Dendritic cell treated with granulocyte-macrophage colony-stimulating factor and Interleukin-4, amounts not matched to agents 40 ng/mL and 50 ng/mL, for 4 days (primary cell): ENCODE measurements around the gene SPNS1.
"Not testable (repeated sequence)": the region's sequence is repeated elsewhere in the genome, so short reads cannot be mapped to it uniquely, and the experiment has no call there.

Source experiments
- H3K27ac Mint-ChIP-seq: one replicate; pipeline ENCODE4 v1.8.0; 2022; ENCODE audit warnings: mild to moderate bottlenecking, mixed read lengths
- H3K27me3 Mint-ChIP-seq: one replicate; pipeline ENCODE4 v1.8.0; 2022; ENCODE audit warnings: mild to moderate bottlenecking, mixed read lengths
- H3K36me3 Mint-ChIP-seq: one replicate; pipeline ENCODE4 v1.8.0; 2022; ENCODE audit warnings: low read depth, mixed read lengths
- H3K4me1 Mint-ChIP-seq: one replicate; pipeline ENCODE4 v1.8.0; 2022; ENCODE audit warnings: low read depth, mixed read lengths
- H3K4me3 Mint-ChIP-seq: one replicate; pipeline ENCODE4 v1.8.0; 2022; ENCODE audit warnings: mild to moderate bottlenecking, moderate library complexity, mixed read lengths
- H3K9me3 Mint-ChIP-seq: one replicate; pipeline ENCODE4 v1.8.0; 2022; ENCODE audit warnings: mixed read lengths
- intact Hi-C: fragments of 100-400 bp; cut with micrococcal nuclease; formaldehyde crosslinking; loops from one replicate; pipeline ENCODE4 v1.15.0; 2022

Gene SPNS1, protein sequence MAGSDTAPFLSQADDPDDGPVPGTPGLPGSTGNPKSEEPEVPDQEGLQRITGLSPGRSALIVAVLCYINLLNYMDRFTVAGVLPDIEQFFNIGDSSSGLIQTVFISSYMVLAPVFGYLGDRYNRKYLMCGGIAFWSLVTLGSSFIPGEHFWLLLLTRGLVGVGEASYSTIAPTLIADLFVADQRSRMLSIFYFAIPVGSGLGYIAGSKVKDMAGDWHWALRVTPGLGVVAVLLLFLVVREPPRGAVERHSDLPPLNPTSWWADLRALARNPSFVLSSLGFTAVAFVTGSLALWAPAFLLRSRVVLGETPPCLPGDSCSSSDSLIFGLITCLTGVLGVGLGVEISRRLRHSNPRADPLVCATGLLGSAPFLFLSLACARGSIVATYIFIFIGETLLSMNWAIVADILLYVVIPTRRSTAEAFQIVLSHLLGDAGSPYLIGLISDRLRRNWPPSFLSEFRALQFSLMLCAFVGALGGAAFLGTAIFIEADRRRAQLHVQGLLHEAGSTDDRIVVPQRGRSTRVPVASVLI

DNA sequence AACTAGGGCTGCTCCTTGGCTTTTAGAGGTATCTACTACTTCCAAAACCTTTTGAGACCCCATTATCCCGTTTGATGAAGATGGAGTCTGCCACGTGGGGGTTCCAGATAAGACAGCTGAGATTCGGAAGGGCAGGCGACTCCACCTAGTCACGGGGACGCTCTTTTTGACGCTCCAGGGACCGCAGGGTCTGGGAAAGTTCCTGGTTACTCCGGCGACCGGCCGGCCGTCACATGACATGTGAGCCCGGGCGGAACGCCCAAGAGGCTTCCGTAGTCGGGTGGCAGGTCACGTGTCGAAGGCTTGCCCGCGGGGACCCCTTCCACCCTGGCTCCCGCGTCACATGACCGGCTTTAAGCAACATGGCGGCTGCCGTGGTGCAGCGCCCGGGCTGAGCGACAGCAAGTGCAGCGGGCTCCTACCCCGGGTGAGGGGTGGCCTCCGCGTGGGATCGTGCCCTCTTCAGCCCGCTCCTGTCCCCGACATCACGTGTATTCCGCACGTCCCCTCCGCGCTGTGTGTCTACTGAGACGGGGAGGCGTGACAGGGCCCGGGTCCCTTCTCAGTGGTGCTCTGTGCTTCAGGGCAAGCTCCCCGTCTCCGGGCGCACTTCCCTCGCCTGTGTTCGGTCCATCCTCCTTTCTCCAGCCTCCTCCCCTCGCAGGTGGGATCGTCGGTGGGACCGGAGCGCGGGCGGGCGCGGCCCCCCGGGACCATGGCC, at the start of gene SPNS1:
TSS of gene SPNS1 (plus strand) at position 342 of the 721 bp plus-strand sequence. CDS start at position 716, 374 bp downstream.
- intact Hi-C loops, result loop anchor here (1.0 kb wide), 1 partner anchor 24 kb away; the partner anchor contains the start of gene NFATC2IP
- H3K36me3 Mint-ChIP-seq, result peaks cover 46% of the 10 kb centered on the region

DNA sequence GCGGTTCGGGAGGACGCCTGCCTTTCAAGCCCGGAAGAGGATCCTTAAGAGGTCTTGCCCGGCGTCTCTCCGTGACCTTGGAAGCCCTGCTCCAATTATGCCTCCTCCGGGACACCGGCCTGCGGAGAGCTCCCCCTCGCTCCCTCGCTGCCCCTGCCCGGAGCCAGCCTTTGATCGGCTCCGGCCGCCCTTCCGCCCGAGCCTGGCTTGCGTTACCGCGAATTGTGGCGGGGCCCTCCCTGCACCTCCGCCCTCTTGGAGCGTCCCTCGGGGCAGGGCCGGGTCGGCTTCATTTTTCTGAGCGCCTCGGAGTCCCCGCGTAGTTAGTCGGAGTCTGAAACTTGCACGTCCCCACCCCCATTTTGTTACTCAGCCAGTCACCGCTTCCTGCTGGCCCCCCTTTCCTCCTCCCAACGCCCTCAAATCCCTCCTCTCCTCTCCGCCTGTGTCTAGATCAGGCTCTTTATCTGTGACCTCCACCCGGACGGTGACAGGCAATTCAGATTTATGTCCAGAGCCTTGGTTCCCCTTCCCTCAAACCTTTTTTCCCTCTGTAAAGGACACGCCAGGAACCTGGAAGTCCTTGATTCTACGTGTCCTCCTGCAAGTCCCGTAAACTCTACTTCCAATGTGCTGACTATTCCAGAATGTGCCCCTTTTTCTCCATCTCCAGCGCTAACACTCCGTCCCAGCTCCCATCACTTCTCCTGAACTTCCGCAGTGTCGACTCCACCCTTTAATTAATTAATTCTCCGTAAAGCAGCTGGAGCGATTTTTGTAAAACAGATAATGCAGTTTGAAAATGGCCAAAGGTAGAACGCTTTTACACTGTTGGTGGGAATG, 49.0 kb upstream of the SPNS1 start:
- peak overlapping the region; percentile 96 for H3K27ac Mint-ChIP-seq
- H3K36me3 Mint-ChIP-seq, result peaks cover 31% of the 10 kb centered on the region
- intact Hi-C loops, result loop anchor here (10.0 kb wide), 1 partner anchor 61 kb away; the partner anchor contains the start of gene SH2B1
- H3K4me1 Mint-ChIP-seq, result peaks cover 39% of the 10 kb centered on the region
- no peaks in the 10 kb centered on the region for H3K27me3 Mint-ChIP-seq
- peak overlapping the region; percentile 89 for H3K4me3 Mint-ChIP-seq
- H3K9me3 Mint-ChIP-seq, result no peaks in the 10 kb centered on the region

More for the DNA sequence above, at the start of gene SPNS1:
- Mint-ChIP-seq H3K9me3 (no peaks in the 10 kb centered on the region), H3K4me3 (peak within 1 kb of the TSS; percentile 88), H3K27ac (peak within 1 kb of the TSS; percentile 94), H3K4me1 (peaks cover 40% of the 10 kb centered on the region), H3K27me3 (no peaks in the 10 kb centered on the region)

DNA sequence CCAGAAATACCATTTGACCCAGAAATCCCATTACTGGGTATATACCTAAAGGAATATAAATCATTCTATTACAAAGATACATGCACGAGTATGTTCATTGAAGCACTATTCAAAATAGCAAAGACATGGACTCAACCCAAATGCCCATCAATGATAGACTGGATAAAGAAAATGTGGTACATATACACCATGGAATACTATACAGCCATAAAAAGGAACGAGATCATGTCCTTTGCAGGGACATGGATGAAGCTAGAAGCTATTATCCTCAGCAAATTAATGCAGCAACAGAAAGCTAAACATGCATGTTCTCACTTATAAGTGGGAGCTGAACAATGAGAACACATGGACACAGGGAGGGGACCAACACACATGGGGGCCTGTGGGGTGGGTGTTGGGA, 48.3 kb upstream of the SPNS1 start:
- H3K27me3 Mint-ChIP-seq, H3K9me3 Mint-ChIP-seq: not testable (repeated sequence)
- Mint-ChIP-seq H3K4me3 (peak overlapping the region; percentile 89), H3K27ac (peak overlapping the region; percentile 96), H3K4me1 (peaks cover 40% of the 10 kb centered on the region), H3K36me3 (peaks cover 24% of the 10 kb centered on the region)
- intact Hi-C loops, result loop anchor here (10.0 kb wide), 1 partner anchor 61 kb away; the partner anchor contains the start of gene SH2B1

DNA sequence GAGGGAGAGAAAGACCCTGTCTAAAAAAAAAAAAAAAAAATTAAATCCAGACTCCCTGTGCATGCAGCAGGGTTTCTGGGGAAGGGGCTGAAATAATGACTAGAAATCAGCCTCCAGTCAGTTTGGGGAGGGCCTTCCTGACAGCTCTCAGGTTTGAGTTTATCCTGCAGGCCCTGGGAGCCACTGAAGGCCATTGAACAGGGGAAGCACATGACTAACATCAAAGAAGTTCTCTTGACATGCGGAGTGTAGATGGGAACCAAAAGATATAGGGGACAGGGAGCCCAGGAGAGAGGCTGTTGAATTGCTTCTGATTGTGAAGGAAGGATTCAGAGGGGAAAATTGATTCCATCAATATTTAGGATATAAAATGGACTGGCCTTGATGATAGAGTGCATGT, 46.8 kb upstream of the SPNS1 start:
- peaks cover 13% of the 10 kb centered on the region for H3K36me3 Mint-ChIP-seq
- no peak overlapping the region for H3K4me3 Mint-ChIP-seq
- no peak overlapping the region for H3K27ac Mint-ChIP-seq
- H3K27me3 Mint-ChIP-seq, result no peaks in the 10 kb centered on the region
- H3K4me1 Mint-ChIP-seq, result peaks cover 37% of the 10 kb centered on the region
- intact Hi-C loops, result loop anchor here (10.0 kb wide), 1 partner anchor 63 kb away; the partner anchor contains the start of gene SH2B1
- H3K9me3 Mint-ChIP-seq, result no peaks in the 10 kb centered on the region

DNA sequence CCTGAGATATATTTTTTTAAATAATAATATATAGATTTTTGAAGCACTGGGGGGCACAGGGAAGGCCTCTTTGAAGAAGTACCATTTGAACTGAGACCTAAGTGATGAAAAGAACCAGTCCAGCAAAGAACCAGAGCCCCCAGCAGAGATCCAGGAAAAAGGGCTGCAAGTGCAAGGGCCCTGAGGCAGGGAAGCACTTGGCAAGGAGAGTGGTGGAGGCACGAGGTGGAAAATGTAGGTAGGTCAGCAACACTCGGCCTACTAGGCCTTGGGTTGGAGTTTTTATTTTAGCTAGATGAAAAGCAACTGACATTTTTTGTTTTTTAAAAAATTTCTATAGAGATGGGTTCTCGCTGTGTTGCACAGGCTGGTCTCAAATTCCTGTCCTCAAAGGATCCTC, 44.4 kb upstream of the SPNS1 start:
- Mint-ChIP-seq H3K27me3 (no peaks in the 10 kb centered on the region), H3K9me3 (no peaks in the 10 kb centered on the region), H3K36me3 (peaks cover 9% of the 10 kb centered on the region), H3K27ac (peak overlapping the region; percentile 71), H3K4me3 (no peak overlapping the region), H3K4me1 (peaks cover 21% of the 10 kb centered on the region)
- intact Hi-C loops, result no loop called here

DNA sequence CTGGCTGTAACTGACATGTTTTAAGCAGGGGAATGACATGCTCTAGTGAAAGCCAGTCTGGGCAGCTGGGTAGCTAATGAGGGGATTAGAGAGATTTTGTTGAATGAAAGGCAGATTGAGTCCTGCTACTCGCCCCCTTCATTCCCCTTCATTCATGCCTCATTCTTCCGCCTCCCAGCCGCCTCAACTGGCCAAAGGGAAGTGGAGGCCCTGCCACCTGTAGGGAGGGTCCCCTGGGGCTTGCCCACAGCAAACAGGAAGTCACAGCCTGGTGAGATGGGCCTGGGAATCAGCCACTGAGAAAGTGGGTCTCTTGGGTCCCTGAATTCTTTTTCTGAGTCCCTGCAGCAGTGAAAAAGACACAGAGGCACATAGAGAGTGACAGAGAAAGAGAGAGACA, 43.9 kb upstream of the SPNS1 start:
- intact Hi-C loops, result no loop called here
- Mint-ChIP-seq H3K27ac (peak overlapping the region; percentile 71), H3K4me3 (no peak overlapping the region), H3K4me1 (peaks cover 24% of the 10 kb centered on the region), H3K36me3 (peaks cover 5% of the 10 kb centered on the region), H3K27me3 (no peaks in the 10 kb centered on the region), H3K9me3 (no peaks in the 10 kb centered on the region)

DNA sequence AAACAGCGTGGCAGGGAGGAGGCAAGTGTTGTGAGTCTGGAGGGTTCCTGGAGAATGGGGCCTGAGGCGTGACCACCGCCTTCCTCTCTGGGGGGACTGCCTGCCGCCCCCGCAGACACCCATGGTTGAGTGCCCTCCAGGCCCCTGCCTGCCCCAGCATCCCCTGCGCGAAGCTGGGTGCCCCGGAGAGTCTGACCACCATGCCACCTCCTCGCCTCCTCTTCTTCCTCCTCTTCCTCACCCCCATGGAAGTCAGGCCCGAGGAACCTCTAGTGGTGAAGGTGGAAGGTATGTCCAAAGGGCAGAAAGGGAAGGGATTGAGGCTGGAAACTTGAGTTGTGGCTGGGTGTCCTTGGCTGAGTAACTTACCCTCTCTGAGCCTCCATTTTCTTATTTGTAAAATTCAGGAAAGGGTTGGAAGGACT, 42.8 kb upstream of the SPNS1 start, which contains the start of gene CD19:
TSS of gene CD19 (plus strand) at position 171 of the 425 bp plus-strand sequence. CDS start at position 201, 30 bp downstream.
- peaks cover 31% of the 10 kb centered on the region for H3K4me1 Mint-ChIP-seq
- H3K9me3 Mint-ChIP-seq, result no peaks in the 10 kb centered on the region
- H3K36me3 Mint-ChIP-seq, result no peaks in the 10 kb centered on the region
- no peaks in the 10 kb centered on the region for H3K27me3 Mint-ChIP-seq
- peak within 1 kb of the TSS; percentile 71 for H3K27ac Mint-ChIP-seq
- H3K4me3 Mint-ChIP-seq, result no peak within 1 kb of the TSS
- intact Hi-C loops, result no loop called here

DNA sequence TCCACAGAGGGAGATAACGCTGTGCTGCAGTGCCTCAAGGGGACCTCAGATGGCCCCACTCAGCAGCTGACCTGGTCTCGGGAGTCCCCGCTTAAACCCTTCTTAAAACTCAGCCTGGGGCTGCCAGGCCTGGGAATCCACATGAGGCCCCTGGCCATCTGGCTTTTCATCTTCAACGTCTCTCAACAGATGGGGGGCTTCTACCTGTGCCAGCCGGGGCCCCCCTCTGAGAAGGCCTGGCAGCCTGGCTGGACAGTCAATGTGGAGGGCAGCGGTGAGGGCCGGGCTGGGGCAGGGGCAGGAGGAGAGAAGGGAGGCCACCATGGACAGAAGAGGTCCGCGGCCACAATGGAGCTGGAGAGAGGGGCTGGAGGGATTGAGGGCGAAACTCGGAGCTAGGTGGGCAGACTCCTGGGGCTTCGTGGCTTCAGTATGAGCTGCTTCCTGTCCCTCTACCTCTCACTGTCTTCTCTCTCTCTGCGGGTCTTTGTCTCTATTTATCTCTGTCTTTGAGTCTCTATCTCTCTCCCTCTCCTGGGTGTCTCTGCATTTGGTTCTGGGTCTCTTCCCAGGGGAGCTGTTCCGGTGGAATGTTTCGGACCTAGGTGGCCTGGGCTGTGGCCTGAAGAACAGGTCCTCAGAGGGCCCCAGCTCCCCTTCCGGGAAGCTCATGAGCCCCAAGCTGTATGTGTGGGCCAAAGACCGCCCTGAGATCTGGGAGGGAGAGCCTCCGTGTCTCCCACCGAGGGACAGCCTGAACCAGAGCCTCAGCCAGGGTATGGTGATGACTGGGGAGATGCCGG, 42.0 kb upstream of the SPNS1 start:
- intact Hi-C loops, result no loop called here
- Mint-ChIP-seq H3K27ac (peak overlapping the region; percentile 0), H3K9me3 (no peaks in the 10 kb centered on the region)

DNA sequence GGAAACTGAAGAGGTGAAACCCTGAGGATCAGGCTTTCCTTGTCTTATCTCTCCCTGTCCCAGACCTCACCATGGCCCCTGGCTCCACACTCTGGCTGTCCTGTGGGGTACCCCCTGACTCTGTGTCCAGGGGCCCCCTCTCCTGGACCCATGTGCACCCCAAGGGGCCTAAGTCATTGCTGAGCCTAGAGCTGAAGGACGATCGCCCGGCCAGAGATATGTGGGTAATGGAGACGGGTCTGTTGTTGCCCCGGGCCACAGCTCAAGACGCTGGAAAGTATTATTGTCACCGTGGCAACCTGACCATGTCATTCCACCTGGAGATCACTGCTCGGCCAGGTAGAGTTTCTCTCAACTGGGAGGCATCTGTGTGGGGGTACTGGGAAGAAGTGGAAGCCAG, 41.4 kb upstream of the SPNS1 start:
- no peaks in the 10 kb centered on the region for H3K36me3 Mint-ChIP-seq
- H3K4me1 Mint-ChIP-seq, result peaks cover 33% of the 10 kb centered on the region
- H3K27me3 Mint-ChIP-seq, result peaks cover 2% of the 10 kb centered on the region
- intact Hi-C loops, result no loop called here
- no peaks in the 10 kb centered on the region for H3K9me3 Mint-ChIP-seq
- H3K27ac Mint-ChIP-seq, result peak overlapping the region; percentile 0
- no peak overlapping the region for H3K4me3 Mint-ChIP-seq

More for the DNA sequence above, 42.0 kb upstream of the SPNS1 start:
- H3K27me3 Mint-ChIP-seq, result no peaks in the 10 kb centered on the region
- no peaks in the 10 kb centered on the region for H3K36me3 Mint-ChIP-seq
- H3K4me1 Mint-ChIP-seq, result peaks cover 33% of the 10 kb centered on the region
- H3K4me3 Mint-ChIP-seq, result no peak overlapping the region

DNA sequence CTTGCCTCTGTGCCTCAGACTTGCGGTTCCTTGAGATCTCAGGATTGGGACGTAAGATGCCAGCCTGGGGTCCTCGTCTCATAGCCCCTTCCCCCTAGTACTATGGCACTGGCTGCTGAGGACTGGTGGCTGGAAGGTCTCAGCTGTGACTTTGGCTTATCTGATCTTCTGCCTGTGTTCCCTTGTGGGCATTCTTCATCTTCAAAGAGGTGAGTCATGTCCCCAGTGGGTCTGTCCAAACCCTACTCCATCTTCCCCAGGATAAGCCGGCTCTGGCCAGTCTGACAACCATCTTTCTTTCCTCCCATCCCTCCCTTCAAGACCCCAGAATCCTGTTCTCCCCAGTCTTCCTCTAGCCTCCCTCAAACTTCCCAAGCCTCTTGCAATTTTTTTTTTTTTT, 39.2 kb upstream of the SPNS1 start:
- Mint-ChIP-seq H3K27ac (no peak overlapping the region), H3K4me1 (peaks cover 31% of the 10 kb centered on the region), H3K4me3 (no peak overlapping the region)

DNA sequence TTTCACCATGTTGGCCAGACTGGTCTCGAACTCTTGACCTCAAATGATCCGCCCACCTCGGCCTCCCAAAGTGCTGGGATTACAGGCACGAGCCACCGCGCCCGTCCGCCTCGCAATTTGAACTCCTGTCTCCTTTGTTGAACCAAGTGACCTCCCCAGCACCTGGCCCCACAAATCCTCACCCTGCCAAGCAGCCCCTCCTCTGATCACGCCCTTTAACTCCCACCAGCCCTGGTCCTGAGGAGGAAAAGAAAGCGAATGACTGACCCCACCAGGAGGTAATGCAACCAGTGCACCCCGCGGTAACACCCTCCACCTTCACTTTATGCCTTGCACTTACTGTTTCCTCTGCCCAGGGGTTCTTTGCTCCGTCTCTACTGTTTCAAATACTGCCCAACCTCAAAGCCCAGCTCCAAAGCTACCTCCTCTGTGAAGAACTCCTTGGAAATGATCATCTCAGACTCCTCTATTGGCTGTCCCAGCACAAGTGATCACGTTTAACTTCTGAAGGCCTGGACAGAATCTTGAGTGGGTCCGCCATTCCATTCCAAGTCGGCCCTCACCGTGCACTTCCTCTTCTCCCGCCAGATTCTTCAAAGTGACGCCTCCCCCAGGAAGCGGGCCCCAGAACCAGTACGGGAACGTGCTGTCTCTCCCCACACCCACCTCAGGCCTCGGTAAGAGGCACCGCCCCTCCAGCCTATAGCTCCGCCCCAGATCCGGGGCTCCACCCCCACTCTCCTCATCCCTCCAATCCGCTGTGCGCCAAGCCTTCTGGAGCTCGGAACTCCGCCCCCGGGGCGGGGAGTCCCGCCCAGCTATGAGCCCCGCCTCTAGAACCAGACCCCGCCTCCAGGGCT, 38.4 kb upstream of the SPNS1 start:
- no peaks in the 10 kb centered on the region for H3K36me3 Mint-ChIP-seq
- intact Hi-C loops, result no loop called here
- H3K9me3 Mint-ChIP-seq, result no peaks in the 10 kb centered on the region
- peak overlapping the region; percentile 78 for H3K4me3 Mint-ChIP-seq
- H3K27me3 Mint-ChIP-seq, result peaks cover 2% of the 10 kb centered on the region
- H3K4me1 Mint-ChIP-seq, result peaks cover 24% of the 10 kb centered on the region
- peak overlapping the region; percentile 87 for H3K27ac Mint-ChIP-seq

More for the DNA sequence above, 39.2 kb upstream of the SPNS1 start:
- peaks cover 2% of the 10 kb centered on the region for H3K27me3 Mint-ChIP-seq
- intact Hi-C loops, result no loop called here
- no peaks in the 10 kb centered on the region for H3K9me3 Mint-ChIP-seq
- H3K36me3 Mint-ChIP-seq, result no peaks in the 10 kb centered on the region

DNA sequence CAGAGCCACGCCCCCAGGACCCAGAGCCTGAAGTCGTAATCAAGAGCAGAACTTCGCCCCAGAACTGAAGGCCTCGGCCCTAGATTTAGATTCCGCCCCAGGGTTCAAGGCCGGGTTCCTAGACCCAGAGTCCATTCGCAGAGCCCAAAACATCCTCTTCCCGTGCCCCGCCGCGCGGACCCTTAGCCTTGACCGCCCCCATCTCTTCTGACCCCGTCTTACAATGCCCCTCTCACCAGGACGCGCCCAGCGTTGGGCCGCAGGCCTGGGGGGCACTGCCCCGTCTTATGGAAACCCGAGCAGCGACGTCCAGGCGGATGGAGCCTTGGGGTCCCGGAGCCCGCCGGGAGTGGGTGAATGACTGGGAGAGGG, 37.8 kb upstream of the SPNS1 start:
- Mint-ChIP-seq H3K9me3 (no peaks in the 10 kb centered on the region), H3K4me1 (peaks cover 24% of the 10 kb centered on the region), H3K36me3 (no peaks in the 10 kb centered on the region), H3K27ac (peak overlapping the region; percentile 87), H3K27me3 (peaks cover 2% of the 10 kb centered on the region), H3K4me3 (peak overlapping the region; percentile 78)
- intact Hi-C loops, result no loop called here
